SJSA1 (cell line): ENCODE data around the gene MT1A. TPM values are rescaled to one million over a fixed set of nuclear protein-coding genes. Genes with fewer than 3 reads are reported as not detected.

ENCODE experiments used
- DNase-seq, 2 experiments: peaks; one replicate each; pipeline ENCODE4 v3.0.0-alpha.2; 2015 to 2020; ENCODE audit warnings: low spot score in 2 of 2, low read depth in 1 of 2
- H3K27ac ChIP-seq: fragments of 250-450 bp; sonication (Bioruptor Pico); 2 replicates; pipeline ENCODE4 v1.5.1; 2020; ENCODE audit warnings: mild to moderate bottlenecking, moderate library complexity
- H3K27me3 ChIP-seq: fragments of 250-450 bp; sonication (Bioruptor Pico); replicated peaks from 2 replicates; pipeline ENCODE4 v1.5.1; 2020; ENCODE audit warnings: mild to moderate bottlenecking, moderate library complexity
- H3K36me3 ChIP-seq: fragments of 250-450 bp; sonication (Bioruptor Pico); 2 replicates; pipeline ENCODE4 v1.5.1; 2020; ENCODE audit warnings: mild to moderate bottlenecking
- H3K4me1 ChIP-seq: fragments of 250-450 bp; sonication (Bioruptor Pico); replicated peaks from 2 replicates; pipeline ENCODE4 v1.6.1; 2021; ENCODE audit warnings: mild to moderate bottlenecking
- H3K4me3 ChIP-seq: fragments of 250-450 bp; sonication (Bioruptor Pico); 2 replicates; pipeline ENCODE4 v1.5.1; 2020; ENCODE audit warnings: mild to moderate bottlenecking
- H3K9me3 ChIP-seq: fragments of 250-450 bp; sonication (Bioruptor Pico); replicated peaks from 2 replicates; pipeline ENCODE4 v1.5.1; 2020; ENCODE audit warnings: mild to moderate bottlenecking
- total RNA-seq: library from RNA; depleted of rRNA; stranded (reverse); fragments of >200 nt; shearing (Covaris generic); gene quantifications from 2 replicates; pipeline ENCODE4 v1.2.3, GENCODE V29; 2014; rRNA removed

Gene MT1A
- total RNA-seq, result not detected in 2 replicates

DNA sequence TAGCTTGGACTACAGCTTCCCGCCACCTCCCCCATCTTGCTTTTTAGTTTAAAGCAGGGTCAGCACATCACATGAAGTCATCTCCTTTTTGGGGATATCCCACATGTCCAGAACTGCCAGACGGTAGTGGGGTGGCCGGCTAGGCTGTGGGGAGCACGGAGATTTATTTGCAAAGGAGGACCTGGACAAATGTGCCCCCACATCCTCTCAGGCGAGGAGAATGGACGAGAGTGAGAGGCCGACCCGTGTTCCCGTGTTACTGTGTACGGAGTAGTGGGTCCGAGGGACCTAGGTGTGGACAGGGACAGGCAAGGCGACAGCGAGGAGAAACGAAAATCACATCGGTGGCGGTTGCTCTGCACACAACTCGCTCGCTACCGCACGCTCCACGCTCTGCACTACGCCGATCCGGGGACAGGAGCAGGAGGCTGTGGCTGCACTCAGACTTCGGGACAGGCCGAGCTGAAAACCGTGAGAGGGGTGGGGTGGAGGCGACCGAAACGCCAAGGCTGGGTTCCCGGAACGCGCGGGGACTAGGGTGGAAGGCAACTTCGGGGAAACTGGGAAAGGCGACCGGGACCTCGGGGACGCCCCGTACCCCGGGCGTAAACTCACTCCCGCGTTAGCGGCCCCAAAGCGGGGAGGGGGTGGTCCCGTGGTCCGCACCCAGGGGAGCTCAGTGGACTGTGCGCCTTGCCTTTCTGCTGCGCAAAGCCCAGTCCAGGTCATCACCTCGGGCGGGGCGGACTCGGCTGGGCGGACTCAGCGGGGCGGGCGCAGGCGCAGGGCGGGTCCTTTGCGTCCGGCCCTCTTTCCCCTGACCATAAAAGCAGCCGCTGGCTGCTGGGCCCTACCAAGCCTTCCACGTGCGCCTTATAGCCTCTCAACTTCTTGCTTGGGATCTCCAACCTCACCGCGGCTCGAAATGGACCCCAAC lies at the start of gene MT1A:
Gene MT1A (plus strand): TSS at position 853 of the 937 bp plus-strand sequence. CDS start 73 bp downstream, at position 926.
- H3K27ac ChIP-seq, result no peak within 1 kb of the TSS
- peaks cover 41% of the 10 kb centered on the region for H3K27me3 ChIP-seq
- H3K4me1 ChIP-seq, result no peaks in the 10 kb centered on the region
- DNase-seq, result no peak
- no peaks in the 10 kb centered on the region for H3K9me3 ChIP-seq
- H3K36me3 ChIP-seq, result no peaks in the 10 kb centered on the region
- no peak within 1 kb of the TSS for H3K4me3 ChIP-seq

DNA sequence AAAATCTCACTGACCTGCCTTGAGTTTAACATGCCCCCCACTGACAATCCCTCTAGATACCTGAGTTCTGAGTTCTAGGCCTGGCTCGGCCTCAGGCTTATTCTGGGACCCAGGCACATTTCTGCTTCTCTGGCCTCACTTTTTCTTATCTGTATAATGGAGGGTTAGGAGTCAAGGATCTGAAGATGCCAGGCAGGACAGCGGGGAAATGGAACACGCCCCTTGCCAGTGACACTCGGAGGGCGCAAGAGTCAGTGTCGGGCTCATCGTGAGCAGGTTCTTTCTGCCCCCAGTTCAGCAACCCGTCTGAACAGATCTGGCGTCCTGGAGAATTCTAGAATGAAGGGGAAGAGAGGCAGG lies 49.7 kb upstream of the MT1A start:
- H3K27ac ChIP-seq, result no peak overlapping the region
- no peak for DNase-seq
- H3K4me3 ChIP-seq, result no peak overlapping the region; the same call in 1 of the 2 replicates
- peaks cover 7% of the 10 kb centered on the region for H3K4me1 ChIP-seq
- H3K36me3 ChIP-seq, result no peaks in the 10 kb centered on the region
- H3K27me3 ChIP-seq, result peaks cover 53% of the 10 kb centered on the region
- 0 out of 2 replicates have a peak, but pooled peaks cover 5% of the 10 kb centered on the region for H3K9me3 ChIP-seq

DNA sequence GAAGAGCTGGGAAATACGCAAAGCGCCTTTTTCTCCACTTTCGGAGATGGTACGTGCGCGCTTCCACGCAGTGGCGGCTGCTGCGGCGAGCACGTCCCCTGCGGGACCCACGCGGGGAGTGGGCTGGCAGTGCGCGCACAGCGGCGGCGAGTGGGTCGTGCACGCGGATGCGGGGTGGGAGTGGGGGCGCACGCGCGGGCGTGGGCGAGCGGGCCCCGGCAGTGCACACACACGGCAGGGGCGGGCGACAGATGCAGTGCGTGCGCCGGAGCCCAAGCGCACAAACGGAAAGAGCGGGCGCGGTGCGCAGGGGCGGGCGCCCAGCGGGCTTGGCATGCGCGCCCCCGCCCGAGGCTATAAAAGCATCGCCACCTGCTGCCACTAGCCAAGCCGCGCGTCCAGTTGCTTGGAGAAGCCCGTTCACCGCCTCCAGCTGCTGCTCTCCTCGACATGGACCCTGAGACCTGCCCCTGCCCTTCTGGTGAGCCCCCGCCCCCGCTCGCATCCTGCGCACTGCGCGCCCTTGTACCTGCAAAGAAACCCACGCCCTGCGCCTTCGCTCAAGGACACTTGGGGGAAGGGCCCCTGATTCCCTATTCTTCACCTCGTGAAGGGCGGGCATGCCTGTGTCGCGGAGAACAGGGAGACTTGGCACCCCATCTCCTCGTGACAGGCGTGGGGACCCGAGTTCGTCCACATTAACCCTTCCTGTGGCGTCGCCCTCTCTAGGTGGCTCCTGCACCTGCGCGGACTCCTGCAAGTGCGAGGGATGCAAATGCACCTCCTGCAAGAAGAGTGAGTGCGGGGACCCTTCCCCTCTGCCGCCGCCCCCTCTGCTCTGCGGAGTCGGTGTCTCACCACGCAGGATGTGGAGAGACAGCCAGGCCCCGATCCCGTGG lies 49.1 kb upstream of the MT1A start, which contains the start of gene MT3:
Gene MT3 (plus strand): TSS at position 388 of the 899 bp plus-strand sequence. CDS start 63 bp downstream, at position 451.
- peaks cover 49% of the 10 kb centered on the region for H3K27me3 ChIP-seq
- DNase-seq, result no peak
- H3K4me1 ChIP-seq, result peaks cover 7% of the 10 kb centered on the region
- H3K27ac ChIP-seq, result no peak within 1 kb of the TSS
- H3K4me3 ChIP-seq, result no peak within 1 kb of the TSS; the same call in 1 of the 2 replicates
- no peaks in the 10 kb centered on the region for H3K36me3 ChIP-seq
- 0 out of 2 replicates have a peak, but pooled peaks cover 5% of the 10 kb centered on the region for H3K9me3 ChIP-seq

DNA sequence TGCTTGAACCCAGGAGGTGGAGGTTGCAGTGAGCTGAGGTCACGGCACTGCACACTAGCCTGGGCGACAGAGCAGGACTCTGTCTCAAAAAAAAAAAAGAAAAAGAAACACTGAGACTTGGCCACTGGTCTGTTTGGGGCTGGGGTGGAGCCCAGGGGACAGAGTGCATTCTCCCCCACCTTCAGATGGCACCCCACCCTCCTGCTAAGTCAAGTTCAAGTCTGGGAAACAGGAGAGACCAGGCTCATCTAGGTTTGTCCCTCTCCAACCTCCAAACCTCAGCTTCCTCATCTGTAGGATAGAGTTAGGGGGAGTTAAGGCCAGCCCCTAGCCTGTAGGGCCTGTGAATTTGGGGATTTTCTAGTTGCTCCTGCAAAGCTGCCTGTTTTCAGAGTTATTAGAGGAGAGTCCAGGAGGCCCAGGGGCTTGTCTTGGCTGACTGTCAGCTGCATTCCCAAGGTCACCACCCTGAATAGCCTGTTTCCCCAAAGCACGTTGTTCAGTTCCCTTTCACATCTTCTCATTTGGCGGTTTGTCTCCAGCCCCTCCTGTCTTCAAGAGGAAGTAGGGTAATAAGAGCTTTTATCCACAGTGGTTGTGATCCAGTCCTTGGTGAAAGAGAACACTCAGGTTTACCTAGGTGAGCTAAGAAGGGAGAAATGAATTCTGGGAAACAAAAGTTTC lies 46.9 kb upstream of the MT1A start:
- Histone ChIP-seq H3K4me3 (no peak overlapping the region), H3K27ac (no peak overlapping the region), H3K36me3 (no peaks in the 10 kb centered on the region), H3K9me3 (0 out of 2 replicates have a peak, but pooled peaks cover 5% of the 10 kb centered on the region), H3K4me1 (peaks cover 7% of the 10 kb centered on the region), H3K27me3 (peaks cover 38% of the 10 kb centered on the region)
- no peak for DNase-seq

DNA sequence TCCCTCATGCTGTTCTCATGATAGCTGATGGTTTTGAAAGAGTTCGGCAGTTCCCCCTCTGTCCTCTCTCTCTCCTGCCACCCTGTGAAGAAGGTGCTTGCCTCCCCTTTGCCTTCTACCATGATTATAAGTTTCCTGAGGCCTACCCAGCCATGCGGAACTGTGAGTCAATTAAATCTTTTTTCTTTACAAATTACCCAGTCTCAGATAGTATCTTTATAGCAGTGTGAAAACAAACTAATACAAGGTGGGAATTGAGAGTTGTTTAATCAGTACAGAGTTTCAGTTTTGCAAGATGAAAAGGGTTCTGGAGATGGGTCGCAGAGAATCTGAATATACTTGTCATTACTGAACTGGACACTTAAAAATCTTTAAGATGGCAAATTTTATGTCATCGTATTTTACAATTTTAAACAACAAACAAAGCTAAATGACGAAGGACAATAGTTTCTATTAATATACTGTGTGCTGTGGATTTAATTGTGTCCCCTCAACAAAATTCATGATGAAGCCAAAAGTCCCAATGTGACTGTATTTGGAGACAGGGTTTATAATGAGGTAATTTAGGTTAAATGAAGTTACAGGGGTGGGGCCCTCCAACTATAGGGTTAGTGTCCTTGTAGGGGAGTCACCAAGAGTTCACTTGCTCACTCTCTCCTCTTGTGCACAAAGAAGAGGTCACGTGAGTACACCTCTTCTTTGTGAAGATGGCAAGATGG lies 44.7 kb upstream of the MT1A start:
- Histone ChIP-seq H3K9me3 (peaks cover 5% of the 10 kb centered on the region; the same call in 1 of the 2 replicates), H3K4me3 (no peak overlapping the region), H3K36me3 (no peaks in the 10 kb centered on the region), H3K4me1 (peaks cover 7% of the 10 kb centered on the region), H3K27ac (no peak overlapping the region), H3K27me3 (peaks cover 35% of the 10 kb centered on the region)
- DNase-seq, result no peak

DNA sequence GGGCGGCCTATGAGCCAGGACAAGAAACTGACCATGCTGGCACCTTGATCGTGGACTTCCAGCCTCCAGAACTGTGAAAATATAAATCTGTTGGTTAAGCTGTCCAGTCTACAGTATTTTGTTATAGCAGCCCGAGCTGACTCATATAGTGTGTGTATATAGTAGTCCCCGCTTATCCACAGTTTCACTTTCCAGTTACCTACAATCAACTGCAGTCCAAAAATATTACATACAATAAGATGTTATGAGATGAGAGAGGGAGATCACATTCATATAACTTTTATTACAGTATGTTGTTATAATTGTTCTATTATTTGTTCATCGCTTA lies 44.2 kb upstream of the MT1A start:
- Histone ChIP-seq H3K4me1 (peaks cover 3% of the 10 kb centered on the region), H3K9me3 (peaks cover 3% of the 10 kb centered on the region; the same call in 1 of the 2 replicates), H3K4me3 (no peak overlapping the region), H3K27ac (no peak overlapping the region), H3K27me3 (peaks cover 30% of the 10 kb centered on the region), H3K36me3 (no peaks in the 10 kb centered on the region)
- no peak for DNase-seq

DNA sequence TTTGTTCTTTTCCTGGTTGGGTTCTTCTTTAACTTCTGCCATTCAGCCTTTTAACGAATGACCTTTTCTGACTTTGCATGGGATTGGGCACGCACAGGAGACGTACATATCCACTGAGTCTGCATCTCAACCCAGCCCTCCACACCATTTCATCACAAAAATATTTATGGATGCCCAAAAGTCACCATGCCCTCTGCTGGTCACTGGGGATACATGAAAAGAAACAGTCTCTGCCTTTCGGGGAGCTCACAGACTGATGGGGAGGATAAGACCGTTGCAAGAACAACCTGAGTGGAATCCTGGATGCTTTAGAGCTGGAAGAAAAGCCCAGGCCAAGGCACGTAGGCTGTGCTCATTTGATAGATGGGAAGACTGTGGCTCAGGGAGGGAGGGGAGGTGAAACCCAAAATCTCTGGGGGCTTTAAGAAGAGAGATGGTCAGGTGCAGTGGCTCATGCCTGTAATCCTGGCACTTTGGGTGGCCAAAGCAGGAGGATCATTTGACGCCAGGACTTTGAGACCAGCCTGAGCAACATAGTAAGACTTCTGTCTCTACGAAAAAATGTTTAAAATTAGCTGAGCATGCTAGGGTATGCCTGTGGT lies 38.0 kb upstream of the MT1A start:
- peak in 1 of 2 experiments; percentile 32 for DNase-seq
- Histone ChIP-seq H3K36me3 (no peaks in the 10 kb centered on the region), H3K27ac (no peak overlapping the region), H3K9me3 (no peaks in the 10 kb centered on the region; the same call in 1 of the 2 replicates), H3K27me3 (0 out of 2 replicates have a peak, but pooled peaks cover 5% of the 10 kb centered on the region), H3K4me1 (peaks cover 2% of the 10 kb centered on the region), H3K4me3 (no peak overlapping the region)

GRCh38 chr16:56601325-56601724 lies 37.1 kb upstream of the MT1A start:
- H3K4me1 ChIP-seq, result peaks cover 11% of the 10 kb centered on the region

DNA sequence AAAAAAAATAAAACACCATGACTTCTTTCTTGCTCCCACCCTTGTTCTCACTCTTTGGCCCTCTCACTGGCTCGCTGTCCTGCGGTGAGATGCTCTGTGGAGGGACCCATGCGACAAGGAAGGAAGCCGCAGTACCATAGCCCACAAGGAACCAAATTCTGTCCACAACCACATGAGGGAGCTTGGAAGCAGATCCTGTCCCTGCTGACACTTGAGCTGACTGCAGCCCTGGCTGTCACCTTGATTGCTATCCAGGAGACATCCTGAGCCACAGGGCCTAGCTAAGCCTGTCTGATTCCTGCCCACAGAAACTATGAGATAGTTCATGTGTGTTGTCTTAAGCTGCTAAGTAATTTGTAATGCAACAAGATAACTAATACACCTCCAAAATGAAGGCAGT lies 34.9 kb upstream of the MT1A start:
- no peaks in the 10 kb centered on the region for H3K27me3 ChIP-seq
- no peaks in the 10 kb centered on the region for H3K9me3 ChIP-seq
- no peaks in the 10 kb centered on the region for H3K36me3 ChIP-seq
- peak in 1 of 2 experiments; percentile 25 for DNase-seq
- H3K27ac ChIP-seq, result no peak overlapping the region
- H3K4me3 ChIP-seq, result no peak overlapping the region
- H3K4me1 ChIP-seq, result peaks cover 30% of the 10 kb centered on the region

More at GRCh38 chr16:56601325-56601724, 37.1 kb upstream of the MT1A start:
- Histone ChIP-seq H3K27ac (no peak overlapping the region), H3K4me3 (no peak overlapping the region), H3K9me3 (no peaks in the 10 kb centered on the region; the same call in 1 of the 2 replicates), H3K36me3 (no peaks in the 10 kb centered on the region), H3K27me3 (0 out of 2 replicates have a peak, but pooled peaks cover 5% of the 10 kb centered on the region)
- no peak for DNase-seq

- Histone ChIP-seq H3K36me3 (no peaks in the 10 kb centered on the region), H3K4me1 (peaks cover 31% of the 10 kb centered on the region), H3K27me3 (no peaks in the 10 kb centered on the region), H3K27ac (no peak overlapping the region), H3K4me3 (no peak overlapping the region), H3K9me3 (no peaks in the 10 kb centered on the region)
- DNase-seq, result no peak
Measured at GRCh38 chr16:56604966-56605365, 33.5 kb upstream of the MT1A start.

GRCh38 chr16:56605475-56605874 lies 33.0 kb upstream of the MT1A start:
- H3K4me3 ChIP-seq, result no peak overlapping the region
- no peaks in the 10 kb centered on the region for H3K27me3 ChIP-seq
- H3K9me3 ChIP-seq, result no peaks in the 10 kb centered on the region
- DNase-seq, result no peak
- no peaks in the 10 kb centered on the region for H3K36me3 ChIP-seq
- H3K4me1 ChIP-seq, result peaks cover 37% of the 10 kb centered on the region
- peak overlapping the region; percentile 92 for H3K27ac ChIP-seq

- H3K36me3 ChIP-seq, result no peaks in the 10 kb centered on the region
- DNase-seq, result peak; percentile 71 to 83
- H3K4me3 ChIP-seq, result peak overlapping the region; percentile 1; the same call in 1 of the 2 replicates
- H3K4me1 ChIP-seq, result peaks cover 43% of the 10 kb centered on the region
- peak overlapping the region; percentile 92 for H3K27ac ChIP-seq
- H3K27me3 ChIP-seq, result no peaks in the 10 kb centered on the region
- no peaks in the 10 kb centered on the region for H3K9me3 ChIP-seq
Measured at GRCh38 chr16:56606071-56606475, 32.4 kb upstream of the MT1A start.
